Measurements from ENCODE around the gene WDR5. TPM values are rescaled to one million over a fixed set of nuclear protein-coding genes. Genes with fewer than 3 reads are reported as not detected.

WDR5 gene
- total and polyA plus RNA-seq, 9 donors, result 25.1 to 60.2 (median 47.2) TPM

- no peaks in the 10 kb centered on the region for H3K9me3 ChIP-seq (replicated peaks; ENCODE audit: control insufficient read depth, low read depth, low read length)
- no peak overlapping the region for H3K27ac ChIP-seq (ENCODE audit: low read length)
- H3K4me1 ChIP-seq (ENCODE audit: control insufficient read depth, insufficient read depth, low read length), result peaks cover 48% of the 10 kb centered on the region
- 74% methylated on average over 18 of the region's 28 CpGs for WGBS (ENCODE audit: insufficient coverage)
- H3K36me3 ChIP-seq (ENCODE audit: control insufficient read depth, insufficient read depth, low read length), result no peaks in the 10 kb centered on the region
- no peak for DNase-seq
- peaks cover 35% of the 10 kb centered on the region for H3K27me3 ChIP-seq (ENCODE audit: control insufficient read depth, insufficient read depth, low read length)
- no peak overlapping the region for H3K4me3 ChIP-seq (ENCODE audit: low read length)
Measured at GRCh38 chr9:134177624-134178393, 41.9 kb downstream of the WDR5 start.

DNA sequence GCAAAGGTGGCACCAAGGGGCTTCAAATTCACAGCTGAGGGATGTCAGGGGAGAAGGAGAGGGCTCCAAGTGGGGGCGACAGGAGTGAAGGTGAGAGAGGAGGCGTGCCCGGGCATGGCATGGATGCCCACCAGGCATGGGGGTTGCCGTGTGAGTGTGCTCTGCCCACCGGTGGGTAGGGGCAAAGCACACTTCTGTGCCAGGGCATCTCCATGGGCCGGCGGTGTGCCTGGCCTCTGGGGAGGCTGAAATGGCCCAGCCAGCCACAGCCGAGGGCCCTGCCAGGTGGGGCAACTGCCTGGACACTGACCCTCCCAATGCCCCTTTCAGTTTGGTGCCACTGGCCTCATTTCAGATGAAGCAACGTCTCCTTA, 42.5 kb downstream of the WDR5 start:
- WGBS (ENCODE audit: insufficient coverage), result 62% methylated on average over 9 of the region's 9 CpGs
- no peak for DNase-seq
- Histone ChIP-seq H3K27me3 (ENCODE audit: control insufficient read depth, insufficient read depth, low read length) (peaks cover 35% of the 10 kb centered on the region), H3K27ac (ENCODE audit: low read length) (no peak overlapping the region), H3K4me3 (ENCODE audit: low read length) (no peak overlapping the region), H3K4me1 (ENCODE audit: control insufficient read depth, insufficient read depth, low read length) (peaks cover 44% of the 10 kb centered on the region), H3K9me3 (replicated peaks; ENCODE audit: control insufficient read depth, low read depth, low read length) (no peaks in the 10 kb centered on the region), H3K36me3 (ENCODE audit: control insufficient read depth, insufficient read depth, low read length) (no peaks in the 10 kb centered on the region)

DNA sequence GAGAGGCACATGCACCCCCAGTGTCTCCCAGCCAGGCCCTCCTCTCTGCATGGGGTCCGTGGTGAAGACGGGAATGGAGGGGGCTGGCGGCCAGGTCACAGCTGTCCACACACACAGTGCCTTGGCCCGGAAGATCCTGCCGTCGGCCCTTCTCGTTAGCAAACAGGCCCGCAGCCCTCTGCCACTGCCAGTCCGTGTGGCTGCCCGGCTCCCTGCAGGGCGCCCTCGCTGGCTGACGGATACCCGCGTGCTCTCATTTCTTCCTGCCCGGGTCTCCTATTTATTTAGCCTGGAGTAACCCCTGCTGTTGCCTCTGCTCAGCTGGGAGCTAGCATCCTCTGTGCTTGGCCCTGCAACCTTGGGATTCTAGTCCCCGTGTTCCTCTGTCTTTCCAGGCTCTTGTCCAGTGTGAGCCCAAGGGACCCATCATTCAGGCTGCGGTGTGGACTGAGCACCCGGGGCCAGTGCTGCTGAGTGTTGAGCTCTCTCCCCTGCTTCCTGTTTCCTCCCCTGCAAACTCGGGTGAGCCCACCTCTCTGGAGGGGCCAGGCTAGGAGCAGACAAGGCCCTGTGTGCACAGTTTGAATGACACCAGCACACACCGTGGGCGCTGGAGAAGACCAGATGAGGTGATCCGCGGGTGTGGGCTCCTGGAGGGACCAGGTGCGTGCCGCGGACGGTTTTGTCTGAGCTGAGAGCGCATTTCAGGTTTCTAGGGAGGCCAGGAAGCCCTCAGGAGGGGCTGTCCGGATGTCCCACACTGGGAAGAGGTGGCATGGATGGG, 43.1 kb downstream of the WDR5 start:
- peak; percentile 88 for DNase-seq
- Histone ChIP-seq H3K4me3 (ENCODE audit: low read length) (no peak overlapping the region), H3K27me3 (ENCODE audit: control insufficient read depth, insufficient read depth, low read length) (peaks cover 32% of the 10 kb centered on the region), H3K9me3 (replicated peaks; ENCODE audit: control insufficient read depth, low read depth, low read length) (no peaks in the 10 kb centered on the region), H3K4me1 (ENCODE audit: control insufficient read depth, insufficient read depth, low read length) (peaks cover 41% of the 10 kb centered on the region), H3K36me3 (ENCODE audit: control insufficient read depth, insufficient read depth, low read length) (no peaks in the 10 kb centered on the region), H3K27ac (ENCODE audit: low read length) (no peak overlapping the region)
- WGBS (ENCODE audit: insufficient coverage), result 28% methylated on average over 29 of the region's 30 CpGs

- no peak for DNase-seq
- H3K27me3 ChIP-seq (ENCODE audit: control insufficient read depth, insufficient read depth, low read length), result peaks cover 32% of the 10 kb centered on the region
- H3K9me3 ChIP-seq (replicated peaks; ENCODE audit: control insufficient read depth, low read depth, low read length), result no peaks in the 10 kb centered on the region
- H3K36me3 ChIP-seq (ENCODE audit: control insufficient read depth, insufficient read depth, low read length), result no peaks in the 10 kb centered on the region
- no peak overlapping the region for H3K27ac ChIP-seq (ENCODE audit: low read length)
- peaks cover 36% of the 10 kb centered on the region for H3K4me1 ChIP-seq (ENCODE audit: control insufficient read depth, insufficient read depth, low read length)
- H3K4me3 ChIP-seq (ENCODE audit: low read length), result no peak overlapping the region
- WGBS (ENCODE audit: insufficient coverage), result 81% methylated on average over 6 of the region's 6 CpGs
Measured at GRCh38 chr9:134179595-134179917, 43.7 kb downstream of the WDR5 start.

DNA sequence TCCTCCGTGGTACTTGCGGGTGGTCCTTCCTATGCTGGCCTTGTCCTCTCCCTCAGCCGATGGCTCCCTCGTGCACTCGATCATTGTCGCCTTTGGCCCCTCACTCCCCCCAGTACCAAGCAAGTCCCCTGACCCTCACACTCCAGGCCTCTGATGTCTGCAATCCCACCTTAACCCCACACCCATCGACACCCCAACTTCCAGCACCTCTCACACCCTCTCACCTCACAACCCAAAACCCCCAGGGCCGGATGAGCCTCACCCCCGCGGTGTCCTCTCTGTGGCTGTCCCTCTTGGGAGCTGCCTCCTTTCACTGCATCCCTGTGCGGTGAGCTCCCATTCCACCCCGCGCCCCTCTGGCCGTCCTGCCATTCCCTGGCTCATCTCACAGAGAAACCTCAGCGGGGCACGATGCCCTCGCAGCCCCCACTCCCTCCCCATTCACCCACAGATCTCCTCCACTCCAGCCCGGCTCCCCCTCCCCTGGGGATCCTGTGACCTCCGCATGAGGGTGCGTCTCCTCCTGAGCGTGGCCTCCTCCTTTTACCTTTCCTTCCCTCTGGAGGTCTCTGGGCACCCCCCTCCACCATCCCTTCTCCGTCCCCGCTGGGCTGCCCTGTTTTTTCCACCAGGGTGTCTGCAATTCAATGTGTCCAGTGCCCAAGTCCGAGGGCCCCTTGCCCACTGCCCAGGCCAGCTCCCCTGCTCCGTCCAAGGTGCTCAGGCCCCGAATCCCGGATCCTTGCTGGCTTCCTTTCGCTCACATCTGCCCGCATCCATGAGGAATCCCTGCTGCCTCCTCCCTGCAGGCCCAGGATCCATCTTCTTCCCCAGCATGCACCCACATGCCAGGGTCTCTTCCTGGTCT, 44.3 kb downstream of the WDR5 start:
- Histone ChIP-seq H3K27me3 (ENCODE audit: control insufficient read depth, insufficient read depth, low read length) (peaks cover 29% of the 10 kb centered on the region), H3K9me3 (replicated peaks; ENCODE audit: control insufficient read depth, low read depth, low read length) (no peaks in the 10 kb centered on the region), H3K4me3 (ENCODE audit: low read length) (no peak overlapping the region), H3K27ac (ENCODE audit: low read length) (no peak overlapping the region), H3K4me1 (ENCODE audit: control insufficient read depth, insufficient read depth, low read length) (peaks cover 30% of the 10 kb centered on the region), H3K36me3 (ENCODE audit: control insufficient read depth, insufficient read depth, low read length) (no peaks in the 10 kb centered on the region)
- WGBS (ENCODE audit: insufficient coverage), result 84% methylated on average over 29 of the region's 29 CpGs
- peak; percentile 4 for DNase-seq

DNA sequence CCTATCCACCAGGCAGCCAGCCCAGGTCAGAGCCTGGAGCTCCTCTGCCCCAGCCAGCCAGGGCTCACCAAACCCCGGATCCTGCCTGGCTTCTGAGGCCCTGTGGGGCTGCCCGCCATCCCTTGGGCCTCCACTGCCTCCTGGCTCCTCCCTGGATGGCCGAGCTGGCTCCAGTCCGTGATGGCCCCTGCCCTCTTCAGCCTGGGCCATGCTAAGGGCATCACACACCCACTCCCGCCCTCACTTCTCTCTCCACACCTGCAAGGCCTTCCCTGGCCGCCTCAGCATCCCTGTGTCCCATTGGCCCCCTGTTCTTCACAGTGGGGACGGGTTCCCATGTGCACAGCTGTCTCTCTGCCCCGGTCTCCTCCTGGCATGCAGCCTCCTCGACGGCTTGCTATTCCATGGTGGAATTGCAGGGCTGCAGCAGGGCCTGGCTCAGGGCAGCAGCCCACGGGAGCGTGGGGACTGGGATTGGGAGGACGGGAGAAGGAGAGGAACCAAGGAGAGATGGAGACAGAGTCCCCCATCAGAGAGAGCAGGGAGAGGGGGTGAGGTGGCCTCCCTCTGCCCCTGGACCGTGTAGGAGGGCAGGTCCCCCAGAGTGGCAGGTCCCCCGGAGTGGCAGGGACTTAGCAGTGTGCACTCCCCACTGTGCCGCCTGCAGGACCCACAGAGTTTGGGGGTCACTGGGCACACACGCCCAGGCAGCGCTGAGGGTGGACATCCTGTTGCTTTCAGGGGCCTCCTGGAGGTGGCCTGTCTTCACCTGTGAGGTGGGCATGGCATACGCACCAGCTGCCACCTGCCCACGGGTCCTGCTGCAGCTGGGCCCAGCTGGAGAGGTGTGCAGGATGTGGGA, 45.1 kb downstream of the WDR5 start:
- H3K36me3 ChIP-seq (ENCODE audit: control insufficient read depth, insufficient read depth, low read length), result no peaks in the 10 kb centered on the region
- no peak overlapping the region for H3K27ac ChIP-seq (ENCODE audit: low read length)
- no peaks in the 10 kb centered on the region for H3K9me3 ChIP-seq (replicated peaks; ENCODE audit: control insufficient read depth, low read depth, low read length)
- no peak for DNase-seq
- WGBS (ENCODE audit: insufficient coverage), result 72% methylated on average over 19 of the region's 20 CpGs
- no peak overlapping the region for H3K4me3 ChIP-seq (ENCODE audit: low read length)
- peaks cover 26% of the 10 kb centered on the region for H3K4me1 ChIP-seq (ENCODE audit: control insufficient read depth, insufficient read depth, low read length)
- H3K27me3 ChIP-seq (ENCODE audit: control insufficient read depth, insufficient read depth, low read length), result peaks cover 22% of the 10 kb centered on the region

- Histone ChIP-seq H3K27me3 (ENCODE audit: control insufficient read depth, insufficient read depth, low read length) (peaks cover 16% of the 10 kb centered on the region), H3K9me3 (replicated peaks; ENCODE audit: control insufficient read depth, low read depth, low read length) (no peaks in the 10 kb centered on the region), H3K27ac (ENCODE audit: low read length) (no peak overlapping the region), H3K36me3 (ENCODE audit: control insufficient read depth, insufficient read depth, low read length) (no peaks in the 10 kb centered on the region), H3K4me3 (ENCODE audit: low read length) (no peak overlapping the region), H3K4me1 (ENCODE audit: control insufficient read depth, insufficient read depth, low read length) (peaks cover 24% of the 10 kb centered on the region)
- DNase-seq, result no peak
- 41% methylated on average over 3 of the region's 8 CpGs for WGBS (ENCODE audit: insufficient coverage)
Measured at GRCh38 chr9:134181648-134182034, 45.8 kb downstream of the WDR5 start.

- H3K27me3 ChIP-seq (ENCODE audit: control insufficient read depth, insufficient read depth, low read length), result peaks cover 11% of the 10 kb centered on the region
- H3K4me3 ChIP-seq (ENCODE audit: low read length), result no peak overlapping the region
- WGBS (ENCODE audit: insufficient coverage), result 96% methylated on average over 4 of the region's 4 CpGs
- no peak overlapping the region for H3K27ac ChIP-seq (ENCODE audit: low read length)
- peak; percentile 11 for DNase-seq
- no peaks in the 10 kb centered on the region for H3K9me3 ChIP-seq (replicated peaks; ENCODE audit: control insufficient read depth, low read depth, low read length)
- H3K4me1 ChIP-seq (ENCODE audit: control insufficient read depth, insufficient read depth, low read length), result peaks cover 28% of the 10 kb centered on the region
- H3K36me3 ChIP-seq (ENCODE audit: control insufficient read depth, insufficient read depth, low read length), result no peaks in the 10 kb centered on the region
Measured at GRCh38 chr9:134182554-134183085, 46.7 kb downstream of the WDR5 start.

DNA sequence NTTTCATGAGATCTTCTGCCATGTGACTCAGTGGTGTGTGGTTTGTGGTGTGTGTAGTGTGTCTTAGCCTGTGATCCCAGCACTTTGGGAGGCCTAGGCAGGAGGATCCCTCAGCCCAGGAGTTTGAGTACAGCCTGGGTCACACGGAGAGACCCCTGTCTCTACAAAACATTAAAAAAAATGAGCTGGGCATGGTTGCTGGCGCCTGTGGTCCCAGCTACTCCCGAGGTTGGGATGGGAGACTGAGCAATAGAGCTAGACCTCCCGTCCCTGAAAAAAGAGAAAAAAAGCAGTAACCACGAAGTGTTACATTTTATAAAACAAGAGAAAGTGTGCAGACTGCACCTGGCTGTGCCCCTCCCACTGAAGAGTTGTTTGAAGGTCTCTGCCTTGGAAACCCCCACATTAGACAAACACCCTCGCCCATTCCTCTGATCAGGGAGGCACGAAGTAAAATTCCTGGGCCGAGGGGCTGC, 49.7 kb downstream of the WDR5 start:
- WGBS (ENCODE audit: insufficient coverage), result 33% methylated on average over 1 of the region's 8 CpGs
- no peaks in the 10 kb centered on the region for H3K9me3 ChIP-seq (replicated peaks; ENCODE audit: control insufficient read depth, low read depth, low read length)
- H3K4me1 ChIP-seq (ENCODE audit: control insufficient read depth, insufficient read depth, low read length), result peaks cover 38% of the 10 kb centered on the region
- DNase-seq, result peak; percentile 5
- H3K27me3 ChIP-seq (ENCODE audit: control insufficient read depth, insufficient read depth, low read length), result peaks cover 6% of the 10 kb centered on the region
- no peak overlapping the region for H3K4me3 ChIP-seq (ENCODE audit: low read length)
- H3K36me3 ChIP-seq (ENCODE audit: control insufficient read depth, insufficient read depth, low read length), result no peaks in the 10 kb centered on the region
- H3K27ac ChIP-seq (ENCODE audit: low read length), result no peak overlapping the region

Data from muscle of leg (tissue), 11 donors.